ENCODE data around the gene IGF2R.

DNA sequence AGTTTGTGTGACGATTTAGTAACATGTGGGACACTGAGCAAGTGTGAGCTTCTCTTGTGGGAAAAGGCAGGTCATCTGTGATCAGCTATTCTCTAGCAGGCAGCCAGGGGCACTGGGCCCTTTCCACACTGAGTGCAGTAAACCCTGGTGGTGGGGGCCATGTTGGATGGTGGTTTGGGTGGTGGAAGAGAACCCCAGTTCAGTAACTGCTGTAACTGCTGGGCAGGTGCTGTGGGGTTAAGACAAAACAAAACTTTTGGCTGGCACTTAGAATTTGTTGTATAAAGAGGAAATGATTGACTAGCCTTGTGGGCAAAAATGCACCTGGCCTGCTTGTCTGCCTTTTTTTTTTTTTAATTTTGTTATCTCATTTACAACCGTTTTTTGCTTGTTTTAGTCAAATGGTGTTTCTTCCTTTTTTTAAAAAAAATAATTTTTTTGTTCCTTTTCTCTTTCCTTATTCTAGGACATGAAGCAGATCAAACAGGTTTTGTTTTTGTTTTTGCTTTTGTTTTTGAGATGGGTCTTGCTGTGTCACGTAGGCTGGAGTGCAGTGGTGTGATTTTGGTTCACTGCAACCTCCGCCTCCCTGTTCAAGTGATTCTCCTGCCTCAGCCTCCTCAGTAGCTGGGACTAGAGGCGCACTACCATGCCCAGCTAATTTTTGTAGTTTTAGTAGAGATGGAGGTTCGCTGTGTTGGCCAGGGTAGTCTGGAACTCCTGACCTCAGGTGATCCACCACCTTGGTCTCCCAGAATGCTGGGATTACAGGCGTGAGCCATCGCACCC, 59.8 kb downstream of the IGF2R start:
- TF ChIP-seq, protein P1, sequence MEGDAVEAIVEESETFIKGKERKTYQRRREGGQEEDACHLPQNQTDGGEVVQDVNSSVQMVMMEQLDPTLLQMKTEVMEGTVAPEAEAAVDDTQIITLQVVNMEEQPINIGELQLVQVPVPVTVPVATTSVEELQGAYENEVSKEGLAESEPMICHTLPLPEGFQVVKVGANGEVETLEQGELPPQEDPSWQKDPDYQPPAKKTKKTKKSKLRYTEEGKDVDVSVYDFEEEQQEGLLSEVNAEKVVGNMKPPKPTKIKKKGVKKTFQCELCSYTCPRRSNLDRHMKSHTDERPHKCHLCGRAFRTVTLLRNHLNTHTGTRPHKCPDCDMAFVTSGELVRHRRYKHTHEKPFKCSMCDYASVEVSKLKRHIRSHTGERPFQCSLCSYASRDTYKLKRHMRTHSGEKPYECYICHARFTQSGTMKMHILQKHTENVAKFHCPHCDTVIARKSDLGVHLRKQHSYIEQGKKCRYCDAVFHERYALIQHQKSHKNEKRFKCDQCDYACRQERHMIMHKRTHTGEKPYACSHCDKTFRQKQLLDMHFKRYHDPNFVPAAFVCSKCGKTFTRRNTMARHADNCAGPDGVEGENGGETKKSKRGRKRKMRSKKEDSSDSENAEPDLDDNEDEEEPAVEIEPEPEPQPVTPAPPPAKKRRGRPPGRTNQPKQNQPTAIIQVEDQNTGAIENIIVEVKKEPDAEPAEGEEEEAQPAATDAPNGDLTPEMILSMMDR (IDR thresholded peaks at IDR 0.05; ENCODE audit: low read depth, low read length, poor library complexity, severe bottlenecking) = no peak
- no peak for TF ChIP-seq EZH2phosphoT487 (IDR thresholded peaks at IDR 0.05; ENCODE audit: borderline replicate concordance, low read length)
